ENCODE results near the gene PDK2.

The PDK2 gene

DNA sequence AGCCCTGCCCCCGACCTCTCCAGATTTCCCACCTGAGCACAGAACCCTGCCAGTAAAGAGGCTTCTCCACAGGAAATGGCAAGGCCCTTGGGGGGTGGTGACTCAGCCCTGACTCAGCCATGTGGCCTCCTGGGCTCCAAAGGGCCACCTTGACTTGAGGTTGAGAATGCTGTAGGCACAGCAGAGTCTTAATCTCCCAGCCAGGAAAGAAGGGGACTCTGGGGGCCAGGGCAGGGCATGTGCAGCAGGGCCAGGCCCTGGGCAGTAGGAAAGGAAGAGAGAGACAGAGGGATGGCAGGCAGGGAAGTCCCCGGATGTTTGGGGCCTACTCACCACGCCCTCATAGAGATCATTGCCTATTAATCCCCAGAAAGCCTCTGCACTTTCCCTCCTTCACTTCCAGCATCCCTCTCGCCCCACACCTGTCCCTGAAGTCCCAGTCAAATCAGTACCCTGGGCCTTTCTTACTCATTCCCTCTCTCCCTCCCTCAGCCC is 44.0 kb upstream of the PDK2 start:
- H3K4me1 ChIP-seq (ENCODE audit: low read length), result peaks cover 13% of the 10 kb centered on the region
- H2AFZ ChIP-seq (ENCODE audit: low read length), result peak overlapping the region; percentile 69
- no peak overlapping the region for H3K27ac ChIP-seq (ENCODE audit: low read length)

DNA sequence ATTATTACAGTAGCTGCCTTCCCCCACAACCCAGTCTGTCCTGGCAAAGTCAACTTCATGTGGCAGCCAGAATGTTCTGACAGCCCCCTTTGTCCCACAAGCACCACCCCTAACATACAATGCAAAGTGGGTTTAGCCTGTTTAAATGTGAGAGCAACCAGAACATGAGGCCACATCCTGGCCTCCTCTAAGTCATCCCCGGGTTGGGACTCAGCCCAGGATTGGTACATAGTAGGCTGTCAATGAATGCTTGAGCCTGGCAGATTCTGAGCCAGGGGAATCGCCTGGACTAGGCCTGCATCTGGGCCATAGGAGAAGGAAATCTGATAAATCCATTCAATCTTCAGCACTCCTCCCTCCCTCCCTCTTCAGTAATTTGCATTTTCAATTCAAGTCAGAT is 43.5 kb upstream of the PDK2 start:
- no peaks in the 10 kb centered on the region for H3K36me3 ChIP-seq (replicated peaks; ENCODE audit: insufficient read depth, low read length)
- H3K4me2 ChIP-seq (ENCODE audit: low read depth, low read length), result no peak overlapping the region
- DNase-seq, result no peak
- peaks cover 13% of the 10 kb centered on the region for H3K4me1 ChIP-seq (ENCODE audit: low read length)
- no peak overlapping the region for H3K4me3 ChIP-seq (ENCODE audit: low read length)
- H3K9me2 ChIP-seq (replicated peaks; ENCODE audit: insufficient read depth, low read length), result no peaks in the 10 kb centered on the region
- no peak overlapping the region for H3K9ac ChIP-seq (ENCODE audit: low read length)
- no peaks in the 10 kb centered on the region for H3K9me3 ChIP-seq (replicated peaks; ENCODE audit: insufficient read depth, low read length)
- H3K27me3 ChIP-seq (replicated peaks; ENCODE audit: insufficient read depth, low read length), result 0 out of 2 replicates have a peak, but pooled peaks cover 4% of the 10 kb centered on the region
- TF ChIP-seq EZH2 (optimal IDR thresholded peaks at IDR 0.05; ENCODE audit: low read depth, low read length), result no peak
- H3F3A ChIP-seq (ENCODE audit: insufficient read depth, low read length), result peaks cover 18% of the 10 kb centered on the region
- no peak overlapping the region for H3K27ac ChIP-seq (ENCODE audit: low read length)
- no peaks in the 10 kb centered on the region for H3K79me2 ChIP-seq (ENCODE audit: low read length)
- H2AFZ ChIP-seq (ENCODE audit: low read length), result no peak overlapping the region; the same call in 1 of the 2 replicates
- no peaks in the 10 kb centered on the region for H4K20me1 ChIP-seq (ENCODE audit: insufficient read depth, low read length)

More for the DNA sequence above, 44.0 kb upstream of the PDK2 start:
- DNase-seq, result peak; percentile 15
- Histone ChIP-seq H3K9me3 (replicated peaks; ENCODE audit: insufficient read depth, low read length) (no peaks in the 10 kb centered on the region), H3K27me3 (replicated peaks; ENCODE audit: insufficient read depth, low read length) (0 out of 2 replicates have a peak, but pooled peaks cover 4% of the 10 kb centered on the region), H3K4me3 (ENCODE audit: low read length) (no peak overlapping the region), H3K4me2 (ENCODE audit: low read depth, low read length) (no peak overlapping the region), H3K9me2 (replicated peaks; ENCODE audit: insufficient read depth, low read length) (no peaks in the 10 kb centered on the region), H3K79me2 (ENCODE audit: low read length) (no peaks in the 10 kb centered on the region), H3K9ac (ENCODE audit: low read length) (no peak overlapping the region), H3K36me3 (replicated peaks; ENCODE audit: insufficient read depth, low read length) (no peaks in the 10 kb centered on the region), H4K20me1 (ENCODE audit: insufficient read depth, low read length) (no peaks in the 10 kb centered on the region), H3F3A (ENCODE audit: insufficient read depth, low read length) (peaks cover 16% of the 10 kb centered on the region)
- TF ChIP-seq EZH2phosphoT487 (IDR thresholded peaks at IDR 0.05; ENCODE audit: low read length) (no peak), CTCF (IDR thresholded peaks at IDR 0.05; ENCODE audit: low read length) (no peak), EZH2 (optimal IDR thresholded peaks at IDR 0.05; ENCODE audit: low read depth, low read length) (no peak)

- Histone ChIP-seq H4K20me1 (ENCODE audit: insufficient read depth, low read length) (no peaks in the 10 kb centered on the region), H3K36me3 (replicated peaks; ENCODE audit: insufficient read depth, low read length) (no peaks in the 10 kb centered on the region), H3K79me2 (ENCODE audit: low read length) (peaks cover 6% of the 10 kb centered on the region; the same call in 1 of the 2 replicates), H2AFZ (ENCODE audit: low read length) (no peak overlapping the region), H3K9ac (ENCODE audit: low read length) (no peak overlapping the region), H3K4me3 (ENCODE audit: low read length) (no peak overlapping the region), H3K4me1 (ENCODE audit: low read length) (peaks cover 19% of the 10 kb centered on the region), H3F3A (ENCODE audit: insufficient read depth, low read length) (peaks cover 18% of the 10 kb centered on the region), H3K9me2 (replicated peaks; ENCODE audit: insufficient read depth, low read length) (no peaks in the 10 kb centered on the region), H3K9me3 (replicated peaks; ENCODE audit: insufficient read depth, low read length) (no peaks in the 10 kb centered on the region), H3K27me3 (replicated peaks; ENCODE audit: insufficient read depth, low read length) (0 out of 2 replicates have a peak, but pooled peaks cover 4% of the 10 kb centered on the region), H3K27ac (ENCODE audit: low read length) (no peak overlapping the region), H3K4me2 (ENCODE audit: low read depth, low read length) (no peak overlapping the region)
- no peak for TF ChIP-seq CTCF (IDR thresholded peaks at IDR 0.05; ENCODE audit: low read length)
- DNase-seq, result no peak
Observed at GRCh38 chr17:50052241-50052796, 42.8 kb upstream of the PDK2 start.
